SHP77 treated with DMSO at 0.1 percent for 48 hours (cell line): Measurements from ENCODE around the gene SLC48A1.

ENCODE experiments used
- DNase-seq: peaks from one replicate; lab custom pipeline; 2025; lab: John Stamatoyannopoulos, UW

Gene SLC48A1

DNA sequence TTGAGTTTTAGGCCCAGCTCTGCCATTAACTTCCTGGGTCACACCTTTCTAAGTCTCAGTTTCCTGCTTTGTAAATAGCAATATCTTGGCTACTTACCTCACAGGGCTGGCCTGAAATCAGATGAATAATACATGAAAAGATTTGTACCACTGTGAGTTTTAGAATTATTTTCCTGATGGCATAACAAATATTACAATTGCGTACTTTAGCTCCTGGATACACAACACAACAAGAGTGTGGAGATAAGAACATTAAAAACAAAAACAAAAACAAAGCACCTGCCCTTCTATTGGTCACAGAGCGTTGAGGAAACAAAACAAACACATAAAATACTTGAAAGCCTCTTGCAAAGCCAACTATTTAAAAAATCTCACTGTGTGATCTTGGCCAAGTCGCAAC lies 51.6 kb downstream of the SLC48A1 start:
- no peak for DNase-seq

DNA sequence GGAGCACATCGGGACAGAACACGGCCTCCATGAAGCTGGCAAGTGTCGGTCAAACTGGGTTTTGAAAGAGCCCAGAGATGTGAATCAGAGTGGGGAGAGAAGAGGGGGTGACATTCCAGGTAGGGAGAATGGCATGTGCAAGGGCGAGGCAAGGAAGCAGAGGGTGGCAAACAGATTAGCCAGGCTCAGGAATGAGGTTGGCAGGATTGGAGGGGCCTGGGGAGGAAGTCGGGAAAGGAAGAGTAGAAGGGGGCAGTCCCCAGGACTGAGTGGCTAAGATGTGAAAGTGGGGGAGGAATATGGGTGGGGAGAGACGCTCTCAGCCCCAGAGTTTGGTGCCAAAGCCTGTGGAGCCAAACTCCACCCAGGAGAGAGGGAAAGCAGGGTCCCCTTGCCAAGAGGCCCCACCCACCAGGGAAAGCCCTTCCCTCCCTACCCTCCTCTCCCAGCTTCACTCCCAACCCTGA lies 52.2 kb downstream of the SLC48A1 start:
- no peak for DNase-seq

GRCh38 chr12:47828008-47828975 lies 55.3 kb downstream of the SLC48A1 start:
- no peak for DNase-seq

DNA sequence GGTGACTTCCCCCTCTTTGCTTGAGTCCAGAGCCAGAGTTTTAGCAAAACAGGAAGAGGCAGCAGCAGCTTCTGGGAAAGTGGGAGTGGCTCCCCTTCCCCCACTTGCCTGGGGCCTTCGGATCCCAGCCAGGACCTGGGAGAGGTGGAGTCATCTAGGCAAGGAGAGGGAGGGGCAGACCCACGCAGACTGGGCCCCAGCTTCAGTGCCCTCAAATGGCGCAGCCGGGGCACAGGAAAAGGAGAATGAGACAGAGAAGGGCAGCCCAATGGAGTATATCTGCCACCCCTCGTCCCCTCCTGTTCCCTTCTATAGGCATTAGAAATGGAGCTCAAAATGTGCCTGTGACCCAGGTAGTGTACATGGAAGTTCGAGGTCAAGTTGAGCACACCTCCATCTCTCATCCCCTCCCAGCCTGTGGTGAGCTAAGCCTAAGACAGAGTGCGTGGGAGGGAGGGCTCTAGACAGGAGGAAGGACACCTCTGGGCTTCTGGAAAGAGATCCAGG lies 56.0 kb downstream of the SLC48A1 start:
- DNase-seq = no peak

GRCh38 chr12:47829584-47829983 lies 56.5 kb downstream of the SLC48A1 start:
- DNase-seq = no peak
